Pulmonary artery endothelial cell (primary cell): ENCODE data around the gene ACTRT2. TPM values are rescaled to one million over a fixed set of nuclear protein-coding genes. Genes with fewer than 3 reads are reported as not detected.

ENCODE experiments used
- DNase-seq: peaks from one replicate; pipeline ENCODE4 v3.0.0-alpha.2; 2011; ENCODE audit warnings: low read depth, low spot score
- total RNA-seq: library from RNA; depleted of rRNA; stranded (reverse); fragments of >200 nt; gene quantifications from 2 replicates; pipeline ENCODE4 v1.2.3, GENCODE V29; 2014

ACTRT2 gene
- total RNA-seq, 1 donor from 2014 or later: not detected

GRCh38 chr1:3002349-3003038, 18.8 kb upstream of the ACTRT2 start:
- DNase-seq: no peak

- no peak for DNase-seq
These were observed 18.0 kb upstream of the ACTRT2 start for GRCh38 chr1:3003039-3003940.

GRCh38 chr1:3003941-3004270, 17.4 kb upstream of the ACTRT2 start:
- no peak for DNase-seq

GRCh38 chr1:3004285-3005205, 16.7 kb upstream of the ACTRT2 start:
- no peak for DNase-seq

GRCh38 chr1:3005771-3006170, 15.5 kb upstream of the ACTRT2 start:
- DNase-seq: no peak

- DNase-seq: no peak
These were observed 13.7 kb upstream of the ACTRT2 start for GRCh38 chr1:3007298-3008147.

- DNase-seq: no peak
These were observed 12.2 kb upstream of the ACTRT2 start for GRCh38 chr1:3009021-3009420.

- no peak for DNase-seq
These were observed 11.7 kb upstream of the ACTRT2 start for GRCh38 chr1:3009556-3009955.

GRCh38 chr1:3011127-3011526, 10.1 kb upstream of the ACTRT2 start:
- DNase-seq: no peak

GRCh38 chr1:3011631-3012455, 9.4 kb upstream of the ACTRT2 start:
- no peak for DNase-seq

GRCh38 chr1:3012456-3013291, 8.6 kb upstream of the ACTRT2 start:
- no peak for DNase-seq

GRCh38 chr1:3013371-3014049, 7.8 kb upstream of the ACTRT2 start:
- DNase-seq: no peak

- no peak for DNase-seq
These were observed 7.2 kb upstream of the ACTRT2 start for GRCh38 chr1:3014050-3014440.

- no peak for DNase-seq
These were observed 6.6 kb upstream of the ACTRT2 start for GRCh38 chr1:3014443-3015268.

- no peak for DNase-seq
These were observed 6.0 kb upstream of the ACTRT2 start for GRCh38 chr1:3015269-3015635.

- DNase-seq: no peak
These were observed 5.5 kb upstream of the ACTRT2 start for GRCh38 chr1:3015744-3016143.

GRCh38 chr1:3016641-3017439, 4.4 kb upstream of the ACTRT2 start:
- no peak for DNase-seq
